Measurements from ENCODE around the gene MSX1.

Gene MSX1

GRCh38 chr4:4842476-4843441 is 16.7 kb upstream of the MSX1 start:
- DNase-seq = no peak

DNA sequence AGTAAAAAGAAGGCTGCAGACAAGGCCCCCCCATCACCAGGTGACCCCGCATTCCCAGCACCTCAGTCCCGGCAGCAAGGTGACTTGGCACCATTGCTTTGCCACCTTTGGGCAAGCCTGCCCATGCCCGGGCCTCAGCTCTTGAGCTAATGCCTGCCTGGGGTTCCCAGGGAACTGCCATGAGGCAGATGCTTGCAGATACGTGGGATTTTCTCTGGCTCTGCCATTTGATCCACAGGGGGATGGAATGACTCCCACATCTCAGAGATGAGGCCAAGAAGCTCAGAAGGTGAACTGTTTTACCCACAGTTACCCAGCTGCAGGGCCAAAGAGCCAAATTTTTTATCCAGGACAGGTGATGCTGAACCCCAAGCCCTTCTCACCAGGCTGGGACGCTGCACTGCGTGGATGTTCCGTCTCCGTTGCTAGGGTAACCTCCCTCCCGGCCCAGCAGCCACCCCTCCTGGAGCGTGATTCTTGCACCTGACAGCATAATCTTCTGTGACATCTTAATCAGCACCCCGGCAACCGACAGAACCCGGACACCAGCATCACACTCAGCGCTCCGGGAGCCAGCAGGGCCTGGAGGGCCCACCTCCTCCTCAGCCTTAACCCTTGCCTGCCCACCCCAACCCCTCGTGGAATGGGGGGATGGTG is 15.7 kb upstream of the MSX1 start:
- DNase-seq = no peak

- DNase-seq = no peak
These were observed 14.4 kb upstream of the MSX1 start for GRCh38 chr4:4845027-4845426.

DNA sequence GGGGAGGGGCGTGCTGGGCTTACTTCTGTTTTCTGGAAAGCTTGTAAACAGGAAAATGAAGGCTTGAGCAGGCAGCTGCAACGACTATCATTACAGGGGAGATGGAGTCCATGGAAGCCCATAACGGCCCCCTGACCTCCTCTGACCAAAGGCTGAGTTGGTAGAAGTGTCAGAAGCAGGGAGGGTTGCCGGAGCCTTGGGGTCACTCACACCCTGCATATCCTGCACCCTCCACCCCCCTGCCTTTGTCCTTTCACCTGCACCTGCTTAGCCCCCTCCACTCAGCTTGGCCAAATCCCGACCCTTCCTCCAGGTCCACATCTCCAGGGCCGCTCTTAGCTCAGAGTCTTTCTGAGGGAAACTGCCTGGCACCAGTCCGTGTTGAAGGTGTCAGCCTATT is 12.5 kb upstream of the MSX1 start:
- DNase-seq = no peak

DNA sequence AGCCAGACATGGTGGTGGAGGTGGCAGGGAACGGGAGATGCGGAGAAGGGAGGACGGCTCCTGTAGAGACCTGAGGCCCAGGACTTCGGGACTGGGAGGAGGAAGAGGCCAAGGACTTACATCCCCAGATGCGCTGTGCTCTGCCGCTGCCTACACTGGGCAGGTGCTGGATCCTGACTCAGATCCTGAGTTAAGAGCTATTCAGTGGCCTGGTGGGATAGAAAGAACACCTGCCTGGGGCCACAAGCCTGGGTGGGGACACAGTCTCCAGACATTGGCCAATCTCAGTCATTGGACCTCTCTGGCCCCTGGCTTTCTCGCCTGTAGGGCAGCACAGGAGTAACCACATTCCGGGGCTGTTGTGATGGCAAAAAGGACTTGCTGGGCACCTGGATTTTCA is 10.9 kb upstream of the MSX1 start:
- DNase-seq = no peak

- DNase-seq = no peak
These were observed 10.4 kb upstream of the MSX1 start for GRCh38 chr4:4849106-4849505.

- no peak for DNase-seq
These were observed 9.8 kb upstream of the MSX1 start for GRCh38 chr4:4849524-4850193.

- DNase-seq = no peak
These were observed 8.4 kb upstream of the MSX1 start for GRCh38 chr4:4851081-4851480.

- DNase-seq = no peak
These were observed 7.6 kb upstream of the MSX1 start for GRCh38 chr4:4851906-4852305.

DNA sequence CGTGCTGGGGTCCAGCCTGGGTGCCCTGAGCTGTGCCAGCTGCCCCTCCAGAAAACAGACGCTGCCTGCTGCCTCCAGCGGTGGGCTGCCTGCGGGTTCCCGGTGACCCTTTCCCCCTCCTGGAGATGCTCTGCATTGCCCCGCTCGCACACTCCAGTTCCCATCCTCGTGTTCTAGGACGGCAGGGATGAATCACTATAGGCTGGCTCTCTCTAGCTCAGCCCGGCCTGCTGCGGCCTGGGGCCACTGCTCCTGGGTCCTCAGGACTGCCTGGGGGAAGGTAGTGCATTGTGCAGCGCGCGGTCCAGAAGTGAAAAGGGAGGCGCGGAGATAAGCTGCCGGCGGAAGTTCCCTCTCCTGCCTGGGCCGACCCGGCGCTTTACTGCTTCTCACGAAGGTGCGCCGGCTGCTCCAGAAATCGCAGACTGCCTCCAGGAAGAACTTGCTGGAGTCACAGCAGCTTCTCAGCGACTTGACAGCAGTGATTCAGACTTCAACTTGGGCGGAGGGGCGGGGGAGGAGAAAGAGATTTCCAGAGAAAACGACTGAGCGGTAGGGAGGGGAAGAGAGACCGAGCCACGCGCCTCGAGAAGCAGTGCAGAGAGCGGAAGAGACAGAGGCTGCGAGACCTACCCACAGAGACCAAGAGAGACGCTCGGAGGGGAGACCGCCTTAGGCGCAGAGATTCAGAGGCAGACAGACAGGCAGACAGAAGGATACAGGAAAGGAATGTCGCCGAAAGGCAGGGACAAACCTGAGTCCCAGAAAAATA is 6.7 kb upstream of the MSX1 start:
- DNase-seq = no peak

- no peak for DNase-seq
These were observed 6.1 kb upstream of the MSX1 start for GRCh38 chr4:4853371-4853823.

DNA sequence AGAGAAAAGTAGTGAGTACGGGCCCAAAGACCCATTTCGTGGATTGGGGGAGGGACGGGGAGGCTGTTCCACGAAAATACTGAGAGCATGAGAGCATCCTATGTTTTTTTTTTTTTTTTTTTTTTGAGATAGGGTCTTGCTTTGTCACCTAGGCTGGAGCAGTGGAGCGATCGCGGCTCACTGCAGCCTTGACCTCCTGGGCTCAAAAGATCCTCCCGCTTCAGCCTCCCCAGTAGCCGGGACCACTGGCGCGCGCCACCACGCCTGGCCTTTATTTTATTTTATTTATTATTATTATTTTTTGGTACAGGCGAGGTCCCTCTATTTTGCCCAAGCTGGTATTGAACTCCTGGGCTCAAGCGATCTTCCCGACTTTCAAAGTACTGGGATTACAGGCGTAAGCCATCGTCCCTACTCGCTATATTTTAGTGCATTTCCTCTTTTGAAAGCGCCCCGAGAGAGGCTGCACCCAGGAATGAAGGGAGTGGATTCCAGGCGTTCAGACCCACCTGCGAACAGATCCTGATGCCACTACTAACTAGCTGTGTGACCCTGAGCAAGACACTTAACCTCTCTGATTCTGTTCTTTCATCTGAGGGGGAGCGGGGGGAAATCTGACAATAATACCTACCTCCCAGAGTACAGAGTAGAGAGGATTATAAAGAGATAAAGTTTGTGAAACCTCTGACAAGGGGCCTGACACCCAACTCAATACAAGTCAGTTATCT is 5.4 kb upstream of the MSX1 start:
- DNase-seq = no peak

GRCh38 chr4:4854649-4855295 is 4.7 kb upstream of the MSX1 start:
- no peak for DNase-seq

- DNase-seq = no peak
These were observed 4.0 kb upstream of the MSX1 start for GRCh38 chr4:4855301-4856070.

DNA sequence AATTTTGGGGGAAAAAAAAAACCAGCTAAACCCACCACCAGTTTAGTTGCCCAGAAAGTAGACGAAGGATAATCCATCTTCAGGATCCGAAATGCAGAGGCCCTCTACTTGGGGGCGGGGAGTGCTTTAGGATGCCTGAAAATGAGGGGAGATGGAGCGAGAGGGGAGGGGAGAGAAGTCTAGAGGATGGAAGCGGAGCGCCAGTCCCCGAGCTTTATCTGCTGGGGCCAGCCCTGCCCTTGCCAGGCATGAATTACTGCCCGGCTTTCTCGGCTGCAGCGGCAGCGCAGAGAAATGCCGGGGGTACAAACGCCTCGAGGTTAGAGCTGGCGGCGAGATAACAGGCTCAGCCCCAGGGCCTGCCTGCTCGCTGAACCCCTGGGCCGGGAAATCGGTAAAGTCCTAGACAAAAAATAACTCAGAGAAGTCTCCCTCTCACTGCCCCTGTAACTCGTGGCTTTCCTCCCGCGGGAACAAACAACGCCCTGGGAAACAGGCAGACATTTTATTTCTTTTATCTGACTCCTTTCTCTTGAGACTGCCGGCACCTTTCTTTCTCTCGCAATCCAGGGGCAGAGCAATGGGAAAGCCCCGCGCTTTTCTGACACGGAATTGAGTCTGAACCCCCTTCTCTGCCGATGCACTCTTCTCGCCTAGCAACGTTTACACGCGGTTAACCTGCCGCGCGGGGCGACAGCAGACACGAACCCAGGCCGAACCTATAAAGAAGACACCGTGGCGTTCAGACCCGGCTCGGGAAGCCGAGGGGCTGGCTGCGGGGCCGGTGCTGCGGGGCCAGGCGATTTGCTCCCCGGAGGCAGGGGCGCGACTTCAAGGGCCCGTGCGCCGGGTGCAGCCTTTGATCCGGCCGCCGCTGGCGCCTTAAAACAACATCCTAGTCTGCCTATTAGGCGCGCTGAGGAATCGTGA is 3.1 kb upstream of the MSX1 start:
- no peak for DNase-seq

DNA sequence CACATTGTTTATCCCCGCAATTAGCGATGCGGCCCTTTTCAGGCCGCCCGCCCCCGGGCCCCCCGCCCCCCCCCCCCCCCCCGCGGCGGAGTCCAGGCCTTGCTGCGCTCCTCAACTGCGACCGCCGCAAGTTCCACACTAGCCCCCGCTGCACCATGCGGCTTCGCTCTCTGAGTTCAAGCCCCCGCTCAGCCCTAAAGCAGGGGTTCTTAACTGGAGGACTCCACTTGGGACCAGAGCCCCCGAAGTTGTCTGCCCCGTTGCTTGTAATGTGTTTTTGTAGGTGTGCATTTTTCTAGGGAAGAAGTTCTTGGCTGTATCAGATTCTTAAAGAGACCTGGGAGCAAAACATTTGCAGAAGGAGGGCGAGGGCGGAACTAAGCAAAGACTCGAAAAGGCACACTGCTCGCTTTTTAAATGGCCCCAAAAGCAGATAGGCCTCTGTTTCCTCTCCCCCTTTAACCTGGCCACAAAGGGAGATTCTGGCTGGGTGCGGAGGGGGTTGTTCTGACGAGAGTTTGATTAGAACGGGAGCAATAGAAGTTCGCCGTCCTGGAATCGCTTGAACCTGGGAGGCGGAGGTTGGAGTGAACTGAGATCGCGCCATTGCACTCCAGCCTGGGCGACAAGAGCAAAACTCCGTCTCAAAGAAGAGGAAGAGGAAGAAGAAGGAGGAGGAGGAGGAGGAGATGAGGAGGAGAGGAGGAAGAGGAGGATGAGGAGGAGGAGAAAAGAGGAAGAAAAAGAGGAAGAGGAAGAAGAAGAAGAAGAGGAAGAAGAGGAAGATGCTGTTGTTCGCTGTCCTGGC is 2.3 kb upstream of the MSX1 start:
- DNase-seq = no peak

DNA sequence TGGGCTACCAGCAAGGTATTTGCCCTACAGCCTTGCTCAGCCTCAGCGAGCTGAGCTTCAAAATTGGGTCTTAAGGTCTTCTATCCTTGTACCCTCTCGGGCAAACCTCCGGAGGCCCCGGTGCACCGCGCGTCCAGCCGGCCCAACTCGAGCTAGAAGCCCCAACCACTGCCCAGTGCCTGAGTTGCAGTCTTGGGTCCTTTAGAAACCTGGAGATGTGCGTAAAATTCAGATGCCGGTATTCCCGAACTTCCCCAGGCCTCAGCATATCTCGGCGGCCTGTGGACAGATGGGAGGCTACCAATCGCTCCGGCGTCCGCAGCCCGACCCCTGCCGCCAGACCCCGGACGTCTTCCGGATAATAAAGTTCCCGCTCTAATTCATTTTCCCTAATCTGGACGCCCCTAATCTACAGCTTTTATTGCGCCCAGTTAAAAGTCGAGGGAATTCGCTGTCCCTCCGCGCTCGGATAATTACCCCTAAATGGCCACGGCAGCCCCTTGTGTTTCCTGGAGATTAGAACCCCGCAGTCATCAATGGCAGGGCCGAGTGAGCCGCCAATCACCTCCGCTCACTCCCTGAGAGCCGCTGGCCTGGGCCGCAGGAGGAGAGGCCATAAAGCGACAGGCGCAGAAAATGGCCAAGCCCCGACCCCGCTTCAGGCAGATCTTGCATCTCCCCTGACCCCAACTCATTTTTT is 1.5 kb upstream of the MSX1 start:
- no peak for DNase-seq

Data from bone marrow (tissue), 2 donors.